ENCODE results near the gene BABAM2. TPM values are rescaled to one million over a fixed set of nuclear protein-coding genes. Genes with fewer than 3 reads are reported as not detected.

The BABAM2 gene
- total and polyA plus RNA-seq, 2 of the 4 experiments (the other 2 are of a cell fraction) = 20.9 to 23.1 TPM

DNA sequence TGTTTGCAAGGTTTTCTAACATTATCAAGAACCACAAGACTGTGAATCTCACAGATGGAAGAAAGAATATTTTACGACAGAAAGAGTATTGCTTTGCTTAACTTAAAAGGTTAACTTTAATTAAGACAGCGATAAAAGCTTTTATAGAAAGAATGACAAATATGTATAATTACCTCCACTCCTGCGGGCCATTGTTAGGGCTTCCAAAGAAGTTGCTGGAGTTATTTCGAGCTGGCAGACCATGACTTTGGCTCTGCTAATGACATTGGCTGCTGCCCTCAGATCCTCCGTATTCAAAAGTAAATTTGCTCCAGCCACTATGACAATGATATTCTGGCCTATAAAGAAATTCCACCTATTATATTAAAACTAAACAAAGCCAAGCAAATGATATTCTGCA lies 47.6 kb upstream of the BABAM2 start (continued):
- TF ChIP-seq RAD21 (IDR thresholded peaks at IDR 0.05; ENCODE audit: low read length) (no peak), MAFK (IDR thresholded peaks at IDR 0.05; ENCODE audit: low read depth, low read length) (no peak), CHD1 (IDR thresholded peaks at IDR 0.05; ENCODE audit: low read depth, low read length) (no peak), SMC3 (IDR thresholded peaks at IDR 0.05; ENCODE audit: low read depth, low read length) (no peak), MAZ (IDR thresholded peaks at IDR 0.05; ENCODE audit: borderline replicate concordance, low read depth, low read length) (no peak), RFX5 (IDR thresholded peaks at IDR 0.05; ENCODE audit: low read depth, low read length) (no peak), CEBPB (IDR thresholded peaks at IDR 0.05; ENCODE audit: low read depth, low read length) (no peak)

DNA sequence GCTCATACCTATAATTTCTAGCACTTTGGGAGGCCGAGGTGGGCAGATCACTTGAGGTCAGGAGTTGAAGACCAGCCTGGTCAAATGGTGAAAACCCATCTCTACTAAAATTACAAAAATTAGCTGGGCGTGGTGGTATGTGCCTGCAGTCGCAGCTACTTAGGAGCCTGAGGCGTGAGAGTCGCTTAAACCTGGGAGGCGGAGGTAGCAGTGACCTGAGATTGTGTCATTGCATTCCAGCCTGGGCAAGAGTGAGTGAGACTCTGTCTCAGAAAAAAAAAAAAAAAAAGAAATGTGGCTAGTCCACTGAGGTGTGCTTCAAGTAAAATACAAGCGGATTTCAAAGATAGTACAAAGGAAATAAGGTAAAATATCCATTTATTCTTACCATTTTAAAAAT lies 46.5 kb upstream of the BABAM2 start:
- Histone ChIP-seq H3K56ac (ENCODE audit: extremely low read depth, insufficient read depth, low read length) (no peak overlapping the region), H3K27ac (ENCODE audit: insufficient read depth, low read length) (no peak overlapping the region), H3K14ac (replicated peaks; ENCODE audit: low read depth, low read length) (no peak overlapping the region), H2AFZ (replicated peaks; ENCODE audit: low read length, poor library complexity) (no peak overlapping the region), H3K4me1 (ENCODE audit: control insufficient read depth, insufficient read depth, low read length) (peaks cover 4% of the 10 kb centered on the region; the same call in 1 of the 2 replicates), H2BK120ac (ENCODE audit: low read depth, low read length) (no peak overlapping the region), H3K23ac (ENCODE audit: low read depth, low read length) (no peak overlapping the region), H4K91ac (ENCODE audit: insufficient read depth, low read depth, low read length) (no peak overlapping the region), H2BK15ac (ENCODE audit: low read depth, low read length) (no peak overlapping the region; the same call in 2 of the 3 replicates), H2BK5ac (ENCODE audit: low read depth, low read length, poor library complexity, severe bottlenecking) (no peak overlapping the region), H3K36me3 (ENCODE audit: control insufficient read depth, insufficient read depth, low read length) (no peaks in the 10 kb centered on the region), H2AK9ac (replicated peaks; ENCODE audit: low read depth, low read length, poor library complexity) (no peak overlapping the region), H2BK20ac (ENCODE audit: low read depth, low read length) (no peak overlapping the region), H4K20me1 (ENCODE audit: insufficient read depth, low read length) (no peaks in the 10 kb centered on the region), H3K4me3 (ENCODE audit: insufficient read depth, low read depth, low read length) (no peak overlapping the region), H2AK5ac (ENCODE audit: low read depth, low read length) (no peak overlapping the region), H3K9me1 (ENCODE audit: insufficient read depth, low read length) (no peaks in the 10 kb centered on the region), H3K18ac (ENCODE audit: low read depth, low read length) (no peak overlapping the region), H3K27me3 (ENCODE audit: control insufficient read depth, insufficient read depth, low read length) (no peaks in the 10 kb centered on the region), H4K8ac (ENCODE audit: low read depth in 2 of 2, low read length in 2 of 2) (no peak overlapping the region), H4K5ac (ENCODE audit: low read depth, low read length) (no peak overlapping the region), H3K9ac (ENCODE audit: low read depth, low read length) (no peak overlapping the region), H3K79me1 (ENCODE audit: low read depth in 1 of 2, low read length in 2 of 2) (no peaks in the 10 kb centered on the region), H3K4ac (ENCODE audit: low read depth, low read length) (no peak overlapping the region), H3K9me3 (ENCODE audit: control insufficient read depth, insufficient read depth, low read length) (no peaks in the 10 kb centered on the region), H3K4me2 (ENCODE audit: low read depth, low read length) (no peak overlapping the region)
- in situ Hi-C loops (cut with MboI; ENCODE audit: low sequenced_read_pairs) = no loop called here
- no TSS peak for BruUV-seq (replicated peaks)
- WGBS, 2 experiments (ENCODE audit: extremely low coverage in 2 of 2, insufficient read length in 1 of 2) = 80% methylated on average over 2 of the region's 7 CpGs; no CpG with 5 or more reads in 1 of the 2 experiments
- ChIA-PET POLR2A (ENCODE audit: unreplicated experiment) (no interaction called here), CTCF (no interaction called here)
- intact Hi-C loops (cut with micrococcal nuclease) = no loop called here
- ATAC-seq (ENCODE audit: low read depth) (no peak), DNase-seq (no peak)
- dilution Hi-C loops (cut with HindIII; ENCODE audit: low sequenced_read_pairs, unreplicated experiment) = no loop called here
- TF ChIP-seq MXI1 (IDR thresholded peaks at IDR 0.05; ENCODE audit: borderline replicate concordance, low read depth, low read length) (no peak), CHD1 (IDR thresholded peaks at IDR 0.05; ENCODE audit: low read depth, low read length) (no peak), MAZ (IDR thresholded peaks at IDR 0.05; ENCODE audit: borderline replicate concordance, low read depth, low read length) (no peak), BHLHE40 (IDR thresholded peaks at IDR 0.05; ENCODE audit: low read depth, low read length) (no peak), MAFK (IDR thresholded peaks at IDR 0.05; ENCODE audit: low read depth, low read length) (no peak), RFX5 (IDR thresholded peaks at IDR 0.05; ENCODE audit: low read depth, low read length) (no peak), SMC3 (IDR thresholded peaks at IDR 0.05; ENCODE audit: low read depth, low read length) (no peak), FOS (IDR thresholded peaks at IDR 0.05; ENCODE audit: low read depth, low read length) (no peak), RAD21 (IDR thresholded peaks at IDR 0.05; ENCODE audit: low read length) (no peak), CEBPB (IDR thresholded peaks at IDR 0.05; ENCODE audit: low read depth, low read length) (no peak), CTCF (conservative IDR thresholded peaks at IDR 0.05; ENCODE audit: low read depth, low read length) (no peak), NFE2L2 (IDR thresholded peaks at IDR 0.05; ENCODE audit: low read depth, low read length) (no peak), RCOR1 (IDR thresholded peaks at IDR 0.05; ENCODE audit: insufficient replicate concordance, low read length) (no peak), POLR2A (IDR thresholded peaks at IDR 0.05; ENCODE audit: low read depth, low read length) (no peak)
- TF ChIP-seq, protein P1, sequence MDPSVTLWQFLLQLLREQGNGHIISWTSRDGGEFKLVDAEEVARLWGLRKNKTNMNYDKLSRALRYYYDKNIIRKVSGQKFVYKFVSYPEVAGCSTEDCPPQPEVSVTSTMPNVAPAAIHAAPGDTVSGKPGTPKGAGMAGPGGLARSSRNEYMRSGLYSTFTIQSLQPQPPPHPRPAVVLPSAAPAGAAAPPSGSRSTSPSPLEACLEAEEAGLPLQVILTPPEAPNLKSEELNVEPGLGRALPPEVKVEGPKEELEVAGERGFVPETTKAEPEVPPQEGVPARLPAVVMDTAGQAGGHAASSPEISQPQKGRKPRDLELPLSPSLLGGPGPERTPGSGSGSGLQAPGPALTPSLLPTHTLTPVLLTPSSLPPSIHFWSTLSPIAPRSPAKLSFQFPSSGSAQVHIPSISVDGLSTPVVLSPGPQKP (IDR thresholded peaks at IDR 0.05; ENCODE audit: borderline replicate concordance, low read depth, low read length) = no peak
